HG02938 (cell line): Measurements from ENCODE around the gene INAVA.
"Not testable (repeated sequence)": the region's sequence is repeated elsewhere in the genome, so short reads cannot be mapped to it uniquely, and the experiment has no call there.

Source experiments
- ATAC-seq: cut with Tn5 transposase; IDR thresholded peaks from one replicate; pipeline ENCODE4 v1.9.1; 2021; ENCODE audit warnings: mild to moderate bottlenecking, moderate library complexity; ENCODE audit not compliant: unreplicated experiment

INAVA gene

DNA sequence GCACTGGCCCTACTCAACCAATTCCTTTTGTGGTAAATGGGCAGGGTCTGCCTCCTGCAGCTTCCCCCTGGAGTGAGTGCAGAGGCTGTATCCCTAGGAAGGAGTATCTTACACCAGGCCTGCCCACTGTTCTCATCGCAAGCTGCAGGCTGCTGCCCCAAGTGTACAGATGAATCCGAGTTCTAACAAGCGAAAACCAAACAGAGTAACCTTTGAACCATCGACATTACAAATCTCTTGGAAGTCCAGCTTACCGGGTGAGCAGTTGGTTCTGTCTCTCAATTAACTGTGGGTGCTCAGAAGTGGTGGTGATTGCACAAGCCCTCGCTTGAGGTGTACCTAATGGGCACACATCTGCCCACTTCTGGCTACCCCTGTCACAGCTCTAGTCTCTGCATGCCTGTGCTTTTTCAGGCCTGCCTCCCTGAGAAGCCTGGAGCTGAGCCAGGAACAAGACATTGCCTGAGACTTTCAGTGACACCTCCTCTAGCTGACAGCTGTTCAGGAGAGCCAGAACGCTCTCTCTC, 22.7 kb downstream of the INAVA start:
- ATAC-seq, result no peak

DNA sequence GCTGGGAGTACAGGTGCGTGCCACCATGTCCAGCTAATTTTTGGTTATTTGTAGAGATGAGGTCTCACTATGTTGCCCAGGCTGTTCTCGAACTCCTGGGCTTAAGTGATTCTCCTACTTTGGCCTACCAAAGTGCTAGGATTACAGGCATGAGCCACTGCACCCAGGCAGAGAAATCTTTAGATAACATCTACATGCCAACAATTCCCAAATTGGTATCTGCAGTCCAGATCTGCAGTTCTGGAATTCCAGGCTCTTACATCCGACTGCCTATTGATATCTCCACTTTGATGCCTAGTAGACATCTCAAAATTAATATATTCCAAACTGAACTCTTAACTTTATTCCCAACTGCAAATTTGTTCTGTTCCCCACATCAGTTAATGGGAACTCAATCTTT, 23.3 kb downstream of the INAVA start:
- no peak for ATAC-seq

DNA sequence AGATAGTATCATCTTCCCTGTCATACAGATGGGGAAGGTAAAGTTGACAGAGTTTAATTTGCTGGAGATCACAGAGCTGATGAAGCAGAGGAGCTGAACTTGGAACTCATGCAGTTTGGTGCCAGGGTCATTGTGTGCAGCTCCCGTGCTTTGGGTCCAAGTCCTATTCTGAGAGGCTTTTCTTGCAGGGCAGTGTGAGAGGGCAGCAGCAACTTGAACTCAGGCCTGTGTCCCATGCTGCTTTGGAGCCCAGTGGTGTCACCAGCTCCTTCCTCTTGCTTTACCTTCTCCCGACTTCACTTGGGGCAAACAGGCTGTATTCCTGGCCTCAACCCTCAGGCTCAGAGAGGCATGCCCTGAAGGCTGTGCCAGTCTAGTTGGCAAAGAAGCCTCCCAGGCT, 24.7 kb downstream of the INAVA start:
- no peak for ATAC-seq

DNA sequence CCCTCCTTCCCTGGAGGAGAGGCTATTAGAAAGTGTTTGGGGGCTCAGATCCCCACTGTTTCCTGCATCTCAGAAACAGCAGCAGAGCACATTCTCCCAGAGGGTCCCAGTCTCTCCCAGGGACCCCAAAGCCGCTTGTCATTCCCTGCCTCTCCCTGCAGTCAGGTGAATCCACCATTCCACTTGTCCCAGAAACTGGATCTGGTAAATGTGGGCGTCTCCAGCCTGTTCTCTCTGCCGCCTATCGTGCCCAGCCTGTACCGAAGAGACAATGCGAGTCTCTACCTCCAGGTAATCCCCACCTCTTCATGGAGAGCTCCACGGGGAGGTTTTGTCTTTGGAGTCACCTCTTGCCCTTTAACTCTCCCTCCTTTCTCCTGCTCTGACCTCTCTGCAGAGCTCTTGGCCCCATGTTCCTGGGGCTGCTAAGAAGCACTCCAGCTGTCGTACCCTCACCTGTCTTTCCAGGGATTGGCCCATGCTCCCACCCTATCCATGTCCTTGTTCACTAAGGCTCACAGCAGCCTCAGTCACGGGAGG, 26.9 kb downstream of the INAVA start:
- ATAC-seq, result no peak

DNA sequence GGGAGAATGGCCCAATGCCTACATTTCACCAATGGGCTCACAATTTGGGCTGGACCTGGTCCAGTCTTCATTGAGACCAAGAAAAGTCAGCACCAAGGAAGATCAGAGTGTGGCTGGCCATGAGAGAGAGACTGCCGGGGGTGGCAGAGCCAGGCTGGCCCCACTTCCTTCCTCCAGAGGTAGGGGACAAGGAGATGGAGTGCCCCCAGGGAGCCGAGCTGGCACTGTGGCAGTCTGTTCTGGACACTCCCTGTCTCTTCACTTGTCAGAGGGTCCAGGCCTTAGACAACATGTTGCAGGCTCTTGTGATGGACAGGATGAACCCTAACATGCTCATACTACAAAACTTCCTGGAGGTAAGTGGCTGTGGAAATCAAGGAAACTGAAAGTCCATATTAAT, 27.7 kb downstream of the INAVA start:
- ATAC-seq, result no peak

DNA sequence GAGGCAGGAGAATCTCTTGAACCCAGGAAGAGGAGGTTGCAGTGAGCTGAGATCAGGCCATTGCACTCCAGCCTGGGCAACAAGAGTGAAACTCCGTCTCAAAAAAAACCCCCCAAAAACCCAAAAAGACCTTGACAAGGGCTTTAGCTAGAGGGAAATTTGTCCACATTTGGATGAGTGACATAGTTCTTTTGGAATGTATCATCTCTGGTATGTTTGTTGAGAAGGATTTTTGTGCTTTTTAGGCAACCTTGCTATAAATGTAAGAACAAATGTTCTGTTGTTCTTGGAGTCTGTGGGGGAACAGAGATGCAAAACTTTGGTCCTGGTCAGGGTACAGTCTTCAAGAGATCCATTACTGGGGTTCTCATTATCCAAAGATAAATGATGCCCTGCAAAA, 28.9 kb downstream of the INAVA start:
- ATAC-seq, result no peak

DNA sequence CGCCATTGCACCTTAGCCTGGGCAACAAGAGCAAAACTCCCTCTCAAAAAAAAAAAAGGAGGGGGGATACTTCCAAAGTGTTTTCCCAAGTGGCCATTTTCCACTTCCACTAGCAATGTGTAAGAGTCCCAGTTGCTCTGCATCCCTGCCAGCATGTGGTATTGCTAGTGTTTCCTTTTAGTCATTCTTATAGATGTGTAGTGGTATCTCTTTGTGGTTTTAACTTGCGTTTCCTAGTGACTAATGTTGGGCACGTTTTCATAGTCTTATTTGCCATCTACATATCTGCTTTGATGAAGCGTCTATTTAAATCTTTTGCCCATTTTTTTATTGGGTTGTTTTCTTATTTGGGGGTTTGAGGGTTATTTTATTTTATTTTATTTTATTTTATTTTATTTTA, 31.1 kb downstream of the INAVA start:
- ATAC-seq, result no peak

DNA sequence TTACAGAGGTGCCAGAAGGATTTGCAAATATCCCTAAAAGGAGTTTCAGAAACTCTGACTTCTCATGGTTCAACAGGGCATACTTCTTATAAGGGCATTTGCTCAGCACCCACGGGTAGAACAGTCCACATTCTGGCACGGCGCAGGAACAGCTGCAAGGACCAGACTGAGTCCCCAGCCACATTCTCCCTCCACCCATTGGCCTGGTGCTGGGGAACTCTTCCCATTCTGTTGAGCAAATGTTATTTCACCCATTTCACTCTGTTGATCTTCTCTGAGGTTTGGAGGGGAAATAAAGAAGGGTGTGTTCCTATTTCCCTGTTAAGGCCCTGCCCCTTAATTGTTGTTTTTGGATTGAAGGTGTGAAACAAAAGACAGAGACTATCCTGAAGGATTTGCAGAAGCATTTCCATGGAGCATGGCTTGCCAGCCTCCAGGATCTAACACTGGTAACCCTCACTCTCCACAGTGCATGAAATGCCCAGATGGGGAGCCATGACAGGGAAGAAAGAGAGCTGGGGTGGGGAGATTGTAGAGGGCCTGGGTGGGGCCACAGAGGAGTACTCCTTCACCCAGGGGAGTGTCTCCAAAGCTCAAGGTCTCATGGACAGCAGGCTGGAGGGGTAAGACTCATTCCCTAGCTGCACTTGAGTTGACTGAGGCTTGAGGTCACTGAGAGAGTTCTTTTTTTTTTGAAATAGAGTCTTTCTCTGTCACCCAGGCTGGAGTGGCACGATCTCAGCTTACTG, 35.0 kb downstream of the INAVA start:
- no peak for ATAC-seq

DNA sequence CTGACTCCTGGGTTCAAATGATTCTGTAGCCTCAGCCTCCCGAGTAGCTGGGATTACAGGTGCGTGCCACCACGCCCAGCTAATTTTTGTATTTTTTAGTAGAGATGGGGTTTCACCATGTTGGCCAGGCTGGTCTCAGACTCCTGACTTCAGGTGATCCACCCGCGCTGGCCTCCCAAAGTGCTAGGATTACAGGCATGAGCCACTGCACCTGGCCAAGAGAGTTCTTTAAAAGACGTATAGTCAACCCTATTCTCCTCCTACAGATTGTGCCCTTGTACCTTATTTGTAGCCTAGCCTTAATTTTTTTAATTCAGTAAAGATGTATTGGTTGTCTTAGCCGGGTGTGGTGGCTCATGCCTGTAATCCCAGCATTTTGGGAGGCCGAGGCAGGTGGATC, 35.6 kb downstream of the INAVA start:
- ATAC-seq, result not testable (repeated sequence)

DNA sequence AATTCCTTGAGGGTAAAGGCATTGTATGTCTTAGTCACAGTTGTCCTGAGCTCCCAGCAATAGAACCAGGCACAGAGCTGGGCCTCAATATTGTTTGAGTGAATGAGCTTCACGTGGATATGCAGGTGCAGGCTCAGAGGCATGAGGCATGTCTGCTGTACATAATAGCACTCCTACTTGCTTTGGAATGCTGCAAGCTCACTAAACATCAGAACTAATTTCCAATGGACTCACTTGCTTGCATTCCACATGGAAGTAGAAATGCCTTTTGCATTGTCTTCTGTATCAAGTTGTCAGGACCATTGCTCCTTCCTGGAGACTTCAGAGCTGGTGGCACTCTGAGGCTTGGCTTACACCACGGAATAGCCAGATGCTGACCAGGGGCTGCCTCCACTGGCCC, 37.1 kb downstream of the INAVA start:
- no peak for ATAC-seq

DNA sequence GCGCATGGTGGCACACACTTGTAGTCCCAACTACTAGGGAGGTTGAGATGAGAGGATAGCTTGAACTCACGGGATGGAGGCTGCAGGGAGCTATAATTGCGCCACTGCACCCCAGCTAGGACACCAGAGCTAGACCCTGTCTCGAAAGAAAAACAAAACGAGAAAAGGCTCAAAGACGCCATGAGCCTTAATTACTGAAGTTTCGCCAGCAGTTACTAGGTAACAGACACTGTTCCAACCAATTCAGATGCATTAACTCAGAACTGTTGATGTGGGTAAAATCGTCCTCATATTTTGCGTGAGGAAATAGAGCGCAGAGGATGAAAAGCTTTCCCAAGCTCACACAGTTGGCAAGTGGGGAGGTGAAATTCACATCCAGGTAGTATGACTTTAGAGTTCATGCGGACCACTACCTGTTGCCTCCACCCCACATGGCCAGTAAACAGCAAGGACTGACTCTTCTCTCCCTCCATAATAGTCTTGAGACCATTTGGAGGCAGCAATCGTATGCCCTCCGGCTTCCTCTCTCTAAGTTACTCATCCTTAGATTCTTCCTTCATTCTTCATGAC, 40.1 kb downstream of the INAVA start:
- no peak for ATAC-seq

DNA sequence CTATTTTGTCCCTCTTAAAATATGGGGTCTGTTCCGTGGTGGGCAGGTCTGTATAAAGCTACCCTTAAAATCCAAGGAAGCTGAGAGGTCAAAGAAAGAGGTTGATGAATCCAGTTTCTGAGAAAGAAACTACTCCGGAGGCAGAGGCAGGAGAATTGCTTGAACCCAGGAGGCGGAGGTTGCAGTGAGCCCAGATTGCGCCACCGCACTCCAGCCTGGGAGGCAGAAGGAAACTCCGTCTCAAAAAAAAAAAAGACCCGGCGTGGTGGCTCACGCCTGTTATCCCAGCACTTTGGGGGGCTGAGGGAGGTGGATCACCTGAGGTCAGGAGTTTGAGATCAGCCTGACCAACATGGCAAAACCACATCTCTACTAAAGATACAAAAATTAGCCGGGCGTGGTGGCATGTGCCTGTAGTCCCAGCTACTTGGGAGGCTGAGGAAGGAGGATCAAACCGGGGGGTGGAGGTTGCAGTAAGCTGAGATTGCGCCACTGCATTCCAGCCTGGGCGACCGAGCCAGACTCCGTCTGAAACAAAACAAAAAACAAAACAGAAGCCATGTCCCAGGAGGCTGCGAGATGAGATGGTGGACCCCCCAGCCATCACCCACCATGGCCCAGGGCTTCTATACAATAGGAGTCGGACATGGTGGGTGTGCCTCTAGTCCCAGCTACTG, 40.7 kb downstream of the INAVA start:
- not testable (repeated sequence) for ATAC-seq

DNA sequence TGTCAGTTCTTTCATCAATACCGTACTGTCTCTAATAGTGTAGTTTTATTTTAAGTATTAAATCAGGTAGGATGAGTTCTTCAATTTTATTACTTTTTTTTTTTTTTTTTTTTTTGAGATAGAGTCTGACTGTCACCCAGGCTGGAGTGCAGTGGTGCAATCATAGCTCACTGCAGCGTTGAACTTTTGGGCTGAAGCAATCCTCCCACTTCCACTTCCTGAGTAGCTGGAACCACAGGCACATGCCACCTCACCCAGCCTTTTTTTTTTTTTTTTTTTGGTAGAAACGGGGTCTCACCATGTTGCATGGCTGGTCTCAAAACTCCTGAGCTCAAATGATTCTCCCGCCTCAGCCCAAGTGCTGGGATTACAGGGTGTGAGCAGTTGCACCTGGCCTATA, 44.3 kb downstream of the INAVA start:
- no peak for ATAC-seq

DNA sequence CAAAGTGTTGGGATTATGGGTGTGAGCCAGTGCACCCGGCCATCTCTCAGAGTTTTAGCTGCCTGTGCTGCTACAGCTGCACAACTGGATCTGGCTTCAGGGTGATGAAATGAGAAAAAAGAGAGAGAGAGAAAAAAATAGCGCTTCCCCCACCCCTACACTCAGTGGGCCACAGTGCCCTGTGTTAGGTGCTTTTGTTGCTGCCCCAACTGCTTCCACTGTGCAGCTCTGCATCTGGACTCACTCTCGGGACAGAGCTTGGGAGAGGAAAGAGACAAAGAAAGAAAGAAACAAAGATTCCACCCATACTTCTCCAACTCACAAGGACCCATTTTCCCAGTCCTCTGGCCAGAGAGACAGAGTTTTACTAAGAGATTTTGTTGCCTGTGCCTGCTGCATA, 50.4 kb downstream of the INAVA start:
- ATAC-seq, result no peak

DNA sequence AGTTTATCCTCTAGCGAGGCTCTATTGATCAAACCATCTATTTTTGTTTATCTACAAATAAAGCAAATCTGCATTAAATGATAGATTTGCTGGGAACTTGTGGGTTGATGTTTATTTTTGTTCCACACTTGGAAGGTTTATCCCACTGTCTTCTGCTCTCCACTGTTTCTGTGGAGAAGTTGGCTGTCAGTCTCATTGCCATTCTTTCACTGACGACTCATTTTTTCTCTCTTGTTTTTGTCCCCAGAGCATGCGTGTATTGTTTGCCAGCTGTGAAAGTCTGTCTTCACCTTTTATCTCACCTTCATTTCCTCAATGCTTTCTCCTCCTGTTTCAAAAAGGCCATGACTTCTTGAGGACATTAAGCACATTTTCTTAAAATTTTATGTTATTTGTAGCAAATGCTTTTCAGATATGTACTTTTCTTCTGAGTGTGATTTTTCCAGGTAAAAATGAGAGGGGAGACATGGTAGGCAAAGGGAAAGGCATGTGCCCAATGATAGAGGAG, 52.4 kb downstream of the INAVA start:
- no peak for ATAC-seq

DNA sequence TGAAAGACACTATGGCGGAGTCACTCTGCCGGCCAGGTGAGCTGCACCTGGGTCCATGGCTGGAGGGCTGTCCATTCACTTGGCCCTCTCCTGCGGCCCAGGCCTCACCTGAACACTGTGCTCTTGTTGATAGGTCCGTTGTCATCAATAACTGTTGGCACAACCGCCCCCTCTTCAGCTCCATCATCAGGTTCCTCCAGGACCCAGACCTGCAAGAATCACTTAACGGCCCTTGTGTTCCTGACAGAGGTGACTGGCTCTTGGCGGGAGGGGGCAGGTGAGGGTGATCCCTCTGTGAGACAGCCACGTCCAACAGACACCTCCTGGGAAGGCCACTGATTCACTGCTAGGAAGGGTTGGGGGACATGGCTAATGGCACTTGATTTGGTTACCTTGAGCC, 54.9 kb downstream of the INAVA start:
- ATAC-seq, result no peak

DNA sequence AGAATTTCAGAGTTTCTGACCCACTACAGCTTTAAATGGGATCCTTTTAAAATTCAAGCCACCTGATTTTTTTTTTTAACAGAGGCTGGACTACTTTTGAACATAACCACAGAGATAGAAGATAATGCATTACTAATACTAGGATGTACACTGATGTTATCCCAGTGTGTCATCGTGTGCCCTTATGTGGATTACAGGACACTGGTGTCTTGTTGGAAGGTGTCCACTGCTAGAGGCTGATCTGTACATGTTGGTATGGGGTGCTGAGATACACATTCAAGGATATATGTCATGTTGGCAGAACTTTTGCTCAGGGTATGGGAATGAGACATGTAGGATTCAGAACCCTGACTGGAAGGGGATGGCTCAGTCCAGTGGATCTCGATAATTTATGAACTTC, 56.3 kb downstream of the INAVA start:
- no peak for ATAC-seq

DNA sequence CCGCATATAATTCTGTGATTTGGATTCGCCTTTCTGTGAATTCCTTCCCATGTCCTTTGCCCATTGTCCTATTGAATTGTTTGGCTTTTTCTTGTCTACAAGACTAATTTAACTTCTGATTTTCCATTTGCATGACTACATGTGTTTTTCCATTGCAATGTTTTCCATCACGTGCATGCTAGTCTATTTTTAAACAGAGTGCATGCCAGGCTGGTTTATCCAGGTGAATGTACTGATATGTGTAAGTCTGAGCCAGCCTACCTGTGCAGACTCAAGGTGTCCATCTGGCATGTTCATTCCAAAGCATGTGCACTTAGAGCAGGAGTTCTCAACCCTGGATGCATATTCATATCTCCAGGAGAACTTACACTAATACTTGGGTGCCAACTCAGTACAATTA, 59.7 kb downstream of the INAVA start:
- ATAC-seq, result no peak

DNA sequence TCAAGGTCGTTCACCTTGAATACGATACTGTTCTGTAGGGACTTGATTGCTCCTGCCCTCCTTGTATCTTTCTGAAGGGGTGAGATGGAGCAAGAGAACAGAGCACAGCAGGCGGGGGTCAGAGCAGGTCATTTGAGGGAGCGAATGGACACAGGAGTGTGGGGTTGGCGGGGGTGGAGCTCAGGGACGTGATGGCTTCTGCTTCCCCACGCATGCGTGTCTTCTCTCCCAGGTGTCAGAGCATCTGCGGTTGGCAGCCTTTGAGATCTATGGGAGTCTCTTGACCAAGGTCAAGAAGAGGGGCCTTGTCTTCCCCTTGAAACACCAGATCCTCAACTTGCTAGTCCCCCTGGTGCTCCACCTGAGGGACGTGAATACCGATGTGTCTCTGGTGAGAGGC, 63.9 kb downstream of the INAVA start:
- no peak for ATAC-seq

DNA sequence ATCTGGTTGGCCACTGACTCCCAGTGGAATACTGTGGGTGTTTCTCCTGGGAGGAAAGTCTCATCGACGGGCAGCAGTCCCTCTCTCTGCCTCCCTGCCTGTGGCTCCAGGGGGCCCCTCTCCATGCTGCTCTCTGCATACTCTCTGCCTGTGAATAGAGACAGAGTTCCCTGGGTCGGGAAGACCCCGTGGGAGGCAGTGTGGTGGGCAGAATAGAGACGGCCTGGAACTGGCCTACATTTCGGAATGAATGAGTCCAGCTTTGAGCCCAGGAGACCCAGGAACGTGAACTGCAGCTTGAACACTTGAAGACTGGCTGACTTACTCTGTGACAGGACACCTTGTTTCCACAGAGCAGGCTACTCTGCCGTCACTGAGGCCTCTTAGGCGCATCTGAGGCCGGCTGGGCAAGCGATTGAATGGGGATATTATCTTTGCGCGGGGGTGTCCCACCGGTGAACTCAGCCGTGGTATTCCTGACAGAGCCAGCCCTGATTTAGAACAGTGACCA, 64.8 kb downstream of the INAVA start:
- no peak for ATAC-seq

DNA sequence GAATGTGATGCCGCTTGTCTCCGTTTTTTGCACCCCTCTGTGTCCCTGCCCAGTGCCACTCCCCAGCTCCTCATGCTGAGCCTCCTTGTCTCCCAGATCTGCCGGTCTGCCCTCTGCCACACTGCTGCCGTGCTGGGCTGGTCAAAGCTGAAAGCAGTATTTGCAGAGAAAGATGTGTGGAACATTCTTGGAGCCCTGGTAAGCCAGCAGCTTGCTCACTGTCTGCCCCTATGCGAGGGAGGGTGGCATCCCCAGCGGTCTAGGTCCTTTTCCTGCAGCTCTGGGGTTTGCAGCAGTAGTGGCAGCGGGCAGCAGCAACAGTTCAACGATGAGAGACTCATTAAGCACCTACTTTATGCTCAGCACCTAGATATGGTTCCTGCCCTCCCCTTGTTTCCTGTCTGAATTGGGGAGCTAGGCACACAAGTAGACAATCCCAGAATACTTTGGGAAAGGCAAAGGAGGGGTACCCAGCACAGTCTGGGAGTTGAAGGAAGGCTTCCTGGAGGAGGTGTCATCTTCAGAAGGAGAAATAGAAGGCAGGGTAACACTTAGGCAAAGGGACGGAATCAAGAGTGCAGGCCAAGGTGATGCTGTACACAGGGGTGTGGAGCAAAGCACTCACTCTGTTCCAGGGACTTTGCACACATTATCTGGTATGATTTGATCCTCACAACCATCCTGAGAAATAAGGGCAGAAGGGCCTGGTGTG, 65.7 kb downstream of the INAVA start:
- no peak for ATAC-seq
